ENCODE results near the gene MMD.

The MMD gene

GRCh38 chr17:55440391-55440790 lies 18.8 kb upstream of the MMD start:
- Histone ChIP-seq H3K36me3 (ENCODE audit: insufficient read depth, low read length) (no peaks in the 10 kb centered on the region), H3K27ac (no peak overlapping the region), H3K4me3 (no peak overlapping the region), H3K9ac (ENCODE audit: insufficient read length) (no peak overlapping the region), H3K9me3 (ENCODE audit: low read depth, low read length) (no peaks in the 10 kb centered on the region)
- TF ChIP-seq EZH2 (IDR thresholded peaks at IDR 0.05), result no peak
- no peak for TF ChIP-seq POLR2AphosphoS5 (IDR thresholded peaks at IDR 0.05; ENCODE audit: borderline replicate concordance, low read depth, low read length)
- no peak for TF ChIP-seq FOXP2 (optimal IDR thresholded peaks at IDR 0.05; ENCODE audit: control extremely low read depth, extremely low read length, insufficient read depth)
- no peak for DNase-seq (ENCODE audit: low read depth, low spot score)

DNA sequence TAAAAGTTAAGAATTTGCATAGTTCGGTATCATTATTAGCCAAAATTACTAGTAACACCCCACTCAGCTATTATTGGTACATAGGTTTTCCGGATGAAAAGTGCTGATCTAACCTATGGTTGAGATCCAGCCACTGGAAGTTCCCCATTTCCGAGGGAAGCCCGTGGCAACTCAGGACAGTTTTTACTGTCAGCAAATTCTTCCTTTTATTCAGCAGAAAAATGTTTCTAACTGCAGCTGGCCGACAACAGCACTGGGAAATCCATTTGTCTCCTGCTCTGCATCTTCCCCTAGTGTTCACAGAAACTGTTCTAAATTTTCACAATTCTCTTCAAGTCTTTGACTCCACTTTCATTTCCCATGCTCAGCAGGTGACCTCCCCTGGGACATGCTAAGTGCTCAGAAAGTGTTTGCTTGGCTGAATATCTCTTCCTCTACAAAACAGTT lies 15.5 kb upstream of the MMD start:
- Histone ChIP-seq H3K36me3 (ENCODE audit: insufficient read depth, low read length) (no peaks in the 10 kb centered on the region), H3K4me3 (peak overlapping the region; percentile 31), H3K27ac (no peak overlapping the region), H3K9me3 (ENCODE audit: low read depth, low read length) (no peaks in the 10 kb centered on the region), H3K9ac (ENCODE audit: insufficient read length) (no peak overlapping the region)
- TF ChIP-seq EZH2 (IDR thresholded peaks at IDR 0.05), result no peak
- no peak for TF ChIP-seq POLR2AphosphoS5 (IDR thresholded peaks at IDR 0.05; ENCODE audit: borderline replicate concordance, low read depth, low read length)
- TF ChIP-seq FOXP2 (optimal IDR thresholded peaks at IDR 0.05; ENCODE audit: control extremely low read depth, extremely low read length, insufficient read depth), result no peak
- DNase-seq (ENCODE audit: low read depth, low spot score), result peak; percentile 82

DNA sequence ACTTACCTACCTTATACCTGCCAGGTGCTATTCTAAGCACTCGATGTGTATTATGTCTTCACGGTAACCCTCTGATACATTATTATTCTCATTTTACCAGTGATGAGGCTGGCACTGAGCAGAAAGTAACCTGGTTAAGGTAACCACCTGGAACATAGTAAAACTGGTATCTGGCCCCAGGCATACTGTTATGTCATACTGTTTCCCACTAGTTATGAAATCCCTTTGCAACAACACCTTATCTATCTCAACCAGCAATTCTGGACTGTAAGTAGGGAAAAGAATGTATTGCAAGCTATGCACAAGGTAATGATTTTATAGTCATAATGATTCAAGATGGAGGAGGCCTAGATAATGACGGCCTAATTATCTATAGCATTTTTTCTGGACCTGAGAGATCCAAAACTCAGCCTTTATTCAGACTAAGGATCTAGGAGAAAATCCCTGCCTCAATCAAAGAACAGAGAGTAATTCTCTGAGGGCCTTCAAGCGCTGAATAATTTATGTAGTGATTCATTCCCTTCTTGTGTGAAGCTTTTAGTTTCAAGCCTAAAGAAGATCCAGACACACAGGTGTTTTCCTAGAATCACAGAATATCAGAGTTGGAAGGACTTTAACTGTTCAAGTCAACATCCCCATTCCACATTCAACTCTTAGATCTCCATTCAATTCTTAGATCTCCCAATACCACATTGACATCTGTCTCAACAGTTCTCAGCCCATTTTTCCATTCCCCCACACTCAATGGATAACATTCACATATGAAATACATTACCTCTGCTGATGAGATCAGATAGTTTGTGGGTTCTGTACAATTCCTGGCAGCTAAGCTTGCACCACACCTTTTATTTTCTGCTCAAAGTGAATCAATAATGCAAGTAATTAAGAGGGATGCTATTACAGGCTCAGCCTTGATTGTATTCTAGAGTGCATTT lies 14.9 kb upstream of the MMD start:
- H3K9me3 ChIP-seq (ENCODE audit: low read depth, low read length), result no peaks in the 10 kb centered on the region
- no peak for TF ChIP-seq POLR2AphosphoS5 (IDR thresholded peaks at IDR 0.05; ENCODE audit: borderline replicate concordance, low read depth, low read length)
- no peak for TF ChIP-seq FOXP2 (optimal IDR thresholded peaks at IDR 0.05; ENCODE audit: control extremely low read depth, extremely low read length, insufficient read depth)
- TF ChIP-seq EZH2 (IDR thresholded peaks at IDR 0.05), result no peak
- H3K36me3 ChIP-seq (ENCODE audit: insufficient read depth, low read length), result no peaks in the 10 kb centered on the region
- DNase-seq (ENCODE audit: low read depth, low spot score), result no peak
- H3K9ac ChIP-seq (ENCODE audit: insufficient read length), result no peak overlapping the region
- no peak overlapping the region; the same call in 1 of the 2 replicates for H3K4me3 ChIP-seq
- H3K27ac ChIP-seq, result no peak overlapping the region

DNA sequence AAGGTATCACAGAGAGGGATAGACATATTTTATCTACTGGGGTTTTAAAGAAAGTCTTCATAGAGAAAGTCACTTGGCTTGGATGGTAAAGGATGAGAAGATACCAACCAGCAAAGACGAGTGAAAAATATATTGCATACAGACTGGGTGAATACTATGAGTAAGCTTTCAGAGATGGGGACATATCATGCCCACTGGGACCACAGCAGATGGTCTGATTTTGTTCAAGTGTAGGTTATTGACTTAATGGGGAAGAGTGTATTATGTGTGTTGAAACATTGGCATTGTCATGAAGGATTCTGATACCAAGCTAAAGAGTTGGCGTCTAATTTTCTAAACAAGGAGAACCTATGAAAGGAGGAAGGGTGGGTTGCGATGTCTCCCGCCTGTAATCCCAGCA lies 13.8 kb upstream of the MMD start:
- Histone ChIP-seq H3K9ac (ENCODE audit: insufficient read length) (no peak overlapping the region), H3K36me3 (ENCODE audit: insufficient read depth, low read length) (no peaks in the 10 kb centered on the region), H3K4me3 (no peak overlapping the region), H3K27ac (no peak overlapping the region), H3K9me3 (ENCODE audit: low read depth, low read length) (no peaks in the 10 kb centered on the region)
- no peak for DNase-seq (ENCODE audit: low read depth, low spot score)
- TF ChIP-seq EZH2 (IDR thresholded peaks at IDR 0.05) (no peak), FOXP2 (optimal IDR thresholded peaks at IDR 0.05; ENCODE audit: control extremely low read depth, extremely low read length, insufficient read depth) (no peak), POLR2AphosphoS5 (IDR thresholded peaks at IDR 0.05; ENCODE audit: borderline replicate concordance, low read depth, low read length) (no peak)

DNA sequence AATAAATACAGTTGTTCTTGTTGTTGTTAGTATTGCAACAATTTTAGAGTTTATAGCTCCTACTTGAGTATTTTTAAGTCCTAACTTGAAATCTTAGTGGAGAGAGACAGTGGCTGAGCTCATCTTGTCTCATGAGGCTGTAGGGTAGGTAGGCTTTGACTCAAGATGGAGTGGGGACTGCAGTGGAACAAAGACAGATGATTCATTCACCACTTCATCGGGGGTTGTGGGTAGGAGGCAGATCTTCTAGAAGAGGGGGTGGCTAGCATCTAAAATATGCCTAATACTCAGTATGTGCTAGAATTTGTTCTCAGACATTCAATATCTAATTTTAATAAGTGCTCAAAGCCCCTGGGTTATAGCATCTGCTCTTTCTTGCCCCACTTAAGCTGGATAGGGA lies 13.1 kb upstream of the MMD start:
- H3K9me3 ChIP-seq (ENCODE audit: low read depth, low read length), result no peaks in the 10 kb centered on the region
- H3K36me3 ChIP-seq (ENCODE audit: insufficient read depth, low read length), result no peaks in the 10 kb centered on the region
- no peak for DNase-seq (ENCODE audit: low read depth, low spot score)
- H3K27ac ChIP-seq, result no peak overlapping the region
- no peak for TF ChIP-seq FOXP2 (optimal IDR thresholded peaks at IDR 0.05; ENCODE audit: control extremely low read depth, extremely low read length, insufficient read depth)
- no peak for TF ChIP-seq POLR2AphosphoS5 (IDR thresholded peaks at IDR 0.05; ENCODE audit: borderline replicate concordance, low read depth, low read length)
- TF ChIP-seq EZH2 (IDR thresholded peaks at IDR 0.05), result no peak
- H3K9ac ChIP-seq (ENCODE audit: insufficient read length), result no peak overlapping the region
- H3K4me3 ChIP-seq, result no peak overlapping the region

DNA sequence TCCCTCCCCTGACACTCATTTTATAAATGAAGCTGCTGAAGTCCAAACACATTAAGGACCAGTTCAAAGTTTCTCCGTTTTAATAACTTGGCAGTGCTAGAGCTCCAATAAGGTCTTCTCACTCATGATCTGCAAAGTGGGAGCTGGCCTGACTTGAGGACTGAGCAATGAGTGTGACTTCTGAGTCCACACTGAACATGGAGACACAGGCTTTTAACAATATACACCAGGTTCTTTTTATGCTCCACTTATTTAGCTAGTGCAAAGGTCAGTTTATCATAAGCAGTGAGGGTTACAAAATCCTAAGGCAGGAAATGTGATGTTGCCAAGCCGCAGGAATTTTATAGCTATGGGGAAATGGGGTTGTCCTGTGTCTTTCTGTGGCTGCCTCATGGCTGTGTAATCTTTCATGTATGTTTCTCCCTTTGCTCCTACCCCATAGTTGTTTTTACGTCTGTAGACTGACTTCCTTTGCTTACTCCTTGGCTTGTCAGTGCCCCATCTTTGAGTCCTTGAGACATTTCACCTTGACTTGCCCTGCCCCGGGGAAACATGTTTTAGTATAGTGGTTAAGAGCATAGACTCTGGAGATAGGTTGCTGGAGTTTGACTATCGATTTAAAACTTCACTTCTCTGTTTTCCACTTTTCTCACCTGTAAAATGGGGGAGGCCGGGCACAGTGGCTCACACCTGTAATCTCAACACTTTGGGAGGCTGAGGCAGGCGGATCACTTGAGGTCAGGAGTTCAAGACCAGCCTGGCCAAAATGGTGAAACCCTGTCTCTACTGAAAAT lies 12.2 kb upstream of the MMD start:
- no peak for DNase-seq (ENCODE audit: low read depth, low spot score)
- H3K36me3 ChIP-seq (ENCODE audit: insufficient read depth, low read length), result no peaks in the 10 kb centered on the region
- no peak overlapping the region for H3K27ac ChIP-seq
- no peaks in the 10 kb centered on the region for H3K9me3 ChIP-seq (ENCODE audit: low read depth, low read length)
- no peak overlapping the region for H3K9ac ChIP-seq (ENCODE audit: insufficient read length)
- H3K4me3 ChIP-seq, result 0 out of 2 replicates have a peak overlapping the region, but pooled peaks have one; percentile 23
- TF ChIP-seq POLR2AphosphoS5 (IDR thresholded peaks at IDR 0.05; ENCODE audit: borderline replicate concordance, low read depth, low read length) (no peak), FOXP2 (optimal IDR thresholded peaks at IDR 0.05; ENCODE audit: control extremely low read depth, extremely low read length, insufficient read depth) (peak; percentile 32)

DNA sequence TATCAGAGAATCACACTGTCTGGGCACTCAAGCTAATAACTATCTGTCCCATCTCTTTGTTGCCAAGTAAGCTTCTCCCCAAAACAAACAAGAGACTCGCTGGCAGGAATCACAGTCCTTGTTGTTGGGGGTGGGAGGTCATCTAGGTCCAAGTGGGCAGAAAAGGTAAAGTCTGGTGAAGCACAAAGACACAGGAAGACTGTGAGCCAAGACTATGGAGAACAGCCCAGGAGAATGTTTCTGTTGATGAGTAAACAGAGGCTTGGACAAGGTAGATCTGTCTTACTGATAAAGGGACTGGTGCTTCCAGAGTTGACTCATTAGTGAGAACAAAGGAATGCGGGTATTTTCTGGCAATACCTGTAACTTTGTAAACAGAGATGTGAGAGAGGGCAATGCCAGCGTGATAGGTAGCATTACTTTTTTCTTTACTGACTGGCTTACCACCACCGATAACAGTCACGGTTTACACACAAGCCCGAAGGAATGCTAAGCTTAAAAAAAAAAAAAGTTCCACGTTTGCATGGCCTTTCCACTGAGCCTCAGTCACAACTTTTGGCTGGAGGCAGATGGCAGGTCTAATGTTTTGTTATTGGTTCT lies 11.5 kb upstream of the MMD start:
- no peak for DNase-seq (ENCODE audit: low read depth, low spot score)
- Histone ChIP-seq H3K27ac (no peak overlapping the region), H3K36me3 (ENCODE audit: insufficient read depth, low read length) (no peaks in the 10 kb centered on the region), H3K9ac (ENCODE audit: insufficient read length) (no peak overlapping the region), H3K9me3 (ENCODE audit: low read depth, low read length) (no peaks in the 10 kb centered on the region), H3K4me3 (no peak overlapping the region)
- TF ChIP-seq FOXP2 (optimal IDR thresholded peaks at IDR 0.05; ENCODE audit: control extremely low read depth, extremely low read length, insufficient read depth), result no peak
- no peak for TF ChIP-seq POLR2AphosphoS5 (IDR thresholded peaks at IDR 0.05; ENCODE audit: borderline replicate concordance, low read depth, low read length)
- TF ChIP-seq EZH2 (IDR thresholded peaks at IDR 0.05), result no peak

Data from SK-N-MC (cell line).